Thyroid gland (tissue), 4 donors: Measurements from ENCODE around the gene DAPK3. TPM values are rescaled to one million over a fixed set of nuclear protein-coding genes. Genes with fewer than 3 reads are reported as not detected.

ENCODE experiments used
- DNase-seq, 2 donors: peaks; one replicate each; pipeline ENCODE4 v3.0.0-alpha.2; 2019
- H3K27ac ChIP-seq, 3 donors: fragments of 200-600 bp; sonication (generic); 1 replicate in 2 of 3; 2 replicates in 1 of 3; pipeline ENCODE4 v1.5.1; 2016 to 2019; ENCODE audit warnings: mild to moderate bottlenecking in 1 of 3, moderate library complexity in 1 of 3
- H3K27me3 ChIP-seq: fragments of 200-600 bp; sonication (generic); one replicate; pipeline ENCODE4 v1.5.1; 2019
- H3K36me3 ChIP-seq, 2 donors: fragments of 200-600 bp; sonication (generic); one replicate each; pipeline ENCODE4 v1.5.1; 2016 to 2019
- H3K4me1 ChIP-seq, 2 donors: fragments of 200-600 bp; sonication (generic); one replicate each; pipeline ENCODE4 v1.5.1; 2017 to 2019
- H3K4me3 ChIP-seq, 3 donors: fragments of 200-600 bp; sonication (generic); replicated peaks in 1 of 3; 1 replicate in 2 of 3; 2 replicates in 1 of 3; pipeline ENCODE4 v1.5.1; 2016; ENCODE audit warnings: mild to moderate bottlenecking in 1 of 3
- H3K9me3 ChIP-seq: fragments of 200-600 bp; sonication (generic); one replicate; pipeline ENCODE4 v1.5.1; 2017
- CTCF ChIP-seq, 6 experiments: fragments of 200-600 bp in 3 of 6; fragments of 450-650 bp in 3 of 6; sonication (generic) in 3 of 6; IDR thresholded peaks; one replicate each; pipeline ENCODE4 v1.5.1; 2016 to 2019; ENCODE audit warnings: antibody characterized with exemption in 6 of 6, mild to moderate bottlenecking in 2 of 6, inconsistent platforms in 1 of 6, moderate library complexity in 1 of 6
- POLR2A ChIP-seq, 2 donors: fragments of 450-650 bp; IDR thresholded peaks; one replicate each; pipeline ENCODE4 v1.6.1; 2017; ENCODE audit warnings: antibody characterized with exemption in 2 of 2, mild to moderate bottlenecking in 2 of 2, moderate library complexity in 1 of 2
- WGBS, 2 donors: methylation state at CpG; one replicate each; pipeline ENCODE4 v1.1.5; 2017; 5-methylcytosine and 5-hydroxymethylcytosine counted together
- intact Hi-C: fragments of 100-400 bp; cut with DNase I; formaldehyde crosslinking; loops from one replicate; pipeline ENCODE4 v1.15.1; 2023
- total RNA-seq, 4 donors: library from RNA; depleted of rRNA; stranded (reverse); fragments of >200 nt; gene quantifications; one replicate each; pipeline ENCODE4 v1.2.3, GENCODE V29; 2016

The DAPK3 gene
- total RNA-seq, 4 donors from 2014 or later, result 29.6 to 61.7 (median 40.3) TPM

- 0% methylated on average over 23 to 66 of the region's 80 CpGs for WGBS, 2 donors
- intact Hi-C loops, result loop anchor here (10.0 kb wide), 1 partner anchor 200 kb away; the partner anchor contains the start of genes ANKRD24 and SIRT6
- H3K9me3 ChIP-seq, result no peaks in the 10 kb centered on the region
- H3K36me3 ChIP-seq, result peaks cover 40 to 41% of the 10 kb centered on the region in 2 donors
- H3K27me3 ChIP-seq, result no peaks in the 10 kb centered on the region
- DNase-seq, result peak; percentile 82 to 86
- H3K4me1 ChIP-seq, result peaks cover 24 to 40% of the 10 kb centered on the region in 2 donors
- TF ChIP-seq POLR2A (IDR thresholded peaks at IDR 0.05) (peak; percentile 98 to 100), CTCF (IDR thresholded peaks at IDR 0.05) (peak in 1 of 6 experiments; percentile 27)
- H3K4me3 ChIP-seq, result peak within 1 kb of the TSS; percentile 74 to 100 (median 85)
- peak within 1 kb of the TSS; percentile 98 to 99 (median 98) for H3K27ac ChIP-seq
Measured at GRCh38 chr19:3984908-3985642, 14.2 kb upstream of the DAPK3 start, which contains the start of gene EEF2. Gene EEF2 (minus strand): TSS chr19:3985463. CDS start chr19:3985380, 83 bp downstream.

- Histone ChIP-seq H3K27me3 (no peaks in the 10 kb centered on the region), H3K27ac (peak overlapping the region; percentile 98 to 99 (median 98)), H3K4me3 (peak overlapping the region; percentile 74 to 100 (median 85)), H3K36me3 (peaks cover 46 to 47% of the 10 kb centered on the region in 2 donors), H3K4me1 (peaks cover 24 to 40% of the 10 kb centered on the region in 2 donors), H3K9me3 (no peaks in the 10 kb centered on the region)
- 0 to 4% methylated on average over 9 of the region's 10 CpGs for WGBS, 2 donors
- DNase-seq, result no peak
- TF ChIP-seq CTCF (IDR thresholded peaks at IDR 0.05), result no peak
- no peak for TF ChIP-seq POLR2A (IDR thresholded peaks at IDR 0.05)
- intact Hi-C loops, result loop anchor here (10.0 kb wide), 1 partner anchor 200 kb away; the partner anchor contains the start of genes ANKRD24 and SIRT6
Measured at GRCh38 chr19:3984584-3984907, 13.6 kb upstream of the DAPK3 start.

- H3K27ac ChIP-seq, result peak overlapping the region in 2 of 3 donors; percentile 98 to 99
- peaks cover 24 to 40% of the 10 kb centered on the region in 2 donors for H3K4me1 ChIP-seq
- H3K9me3 ChIP-seq, result no peaks in the 10 kb centered on the region
- peak; percentile 37 to 39 for DNase-seq
- peak overlapping the region; percentile 74 to 100 (median 85) for H3K4me3 ChIP-seq
- peaks cover 50 to 51% of the 10 kb centered on the region in 2 donors for H3K36me3 ChIP-seq
- intact Hi-C loops, result loop anchor here (10.0 kb wide), 1 partner anchor 201 kb away; the partner anchor contains the start of genes ANKRD24 and SIRT6
- H3K27me3 ChIP-seq, result no peaks in the 10 kb centered on the region
- TF ChIP-seq CTCF (IDR thresholded peaks at IDR 0.05) (no peak), POLR2A (IDR thresholded peaks at IDR 0.05) (no peak)
- WGBS, 2 donors, result 34 to 47% methylated on average over 10 to 24 of the region's 30 CpGs
Measured at GRCh38 chr19:3983936-3984583, 13.2 kb upstream of the DAPK3 start.

- peak overlapping the region in 1 of 3 donors; percentile 98 for H3K27ac ChIP-seq
- intact Hi-C loops, result loop anchor here (10.0 kb wide), 1 partner anchor 201 kb away; the partner anchor contains the start of genes ANKRD24 and SIRT6
- peaks cover 56 to 57% of the 10 kb centered on the region in 2 donors for H3K36me3 ChIP-seq
- peaks cover 24 to 40% of the 10 kb centered on the region in 2 donors for H3K4me1 ChIP-seq
- WGBS, 2 donors, result 71 to 78% methylated on average over 7 of the region's 7 CpGs
- H3K4me3 ChIP-seq, result peak overlapping the region in 2 of 3 donors; percentile 74 to 85
- DNase-seq, result no peak
- no peaks in the 10 kb centered on the region for H3K9me3 ChIP-seq
- TF ChIP-seq CTCF (IDR thresholded peaks at IDR 0.05) (no peak), POLR2A (IDR thresholded peaks at IDR 0.05) (no peak)
- H3K27me3 ChIP-seq, result no peaks in the 10 kb centered on the region
Measured at GRCh38 chr19:3983542-3983914, 12.6 kb upstream of the DAPK3 start.
